SK-N-MC (cell line): Measurements from ENCODE around the gene PSMC4.

Experiments
- EZH2 ChIP-seq: fragments of 200-600 bp; sonication (generic); IDR thresholded peaks from one replicate; pipeline ENCODE4 v1.6.1; 2017; ENCODE audit warnings: antibody characterized with exemption
- FOXP2 ChIP-seq: optimal IDR thresholded peaks from 2 replicates; pipeline ENCODE3; 2011; ENCODE audit warnings: mild to moderate bottlenecking, moderate library complexity; ENCODE audit not compliant: insufficient read depth; ENCODE audit errors: extremely low read length, control extremely low read depth
- POLR2AphosphoS5 ChIP-seq: IDR thresholded peaks from 2 replicates; pipeline ENCODE4 v1.6.1; 2012; ENCODE audit warnings: mild to moderate bottlenecking, low read depth, low read length, borderline replicate concordance

DNA sequence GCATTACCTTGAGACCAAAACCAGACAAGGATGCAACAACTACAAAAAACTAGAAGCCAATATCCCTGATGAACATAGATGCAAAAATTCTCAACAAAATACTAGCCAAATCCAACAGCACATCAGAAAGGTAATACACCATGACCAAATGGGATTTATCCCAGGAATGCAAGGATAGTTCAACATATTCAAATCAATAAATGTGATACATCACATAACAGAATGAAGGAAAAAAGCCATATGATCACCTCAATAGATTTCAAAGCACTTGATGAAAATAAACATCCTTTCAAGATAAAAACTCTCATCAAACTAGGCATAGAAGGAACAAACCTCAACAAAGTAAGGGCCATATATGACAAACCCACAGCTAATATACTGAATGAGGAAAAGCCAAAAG lies 15.7 kb downstream of the PSMC4 start:
- no peak for TF ChIP-seq FOXP2
- no peak for TF ChIP-seq EZH2
- no peak for TF ChIP-seq POLR2AphosphoS5
